Skeletal muscle tissue (tissue), 4 donors: ENCODE measurements around the gene DENND6B. TPM values are rescaled to one million over a fixed set of nuclear protein-coding genes. Genes with fewer than 3 reads are reported as not detected.

Source experiments
- H3K27ac ChIP-seq: one replicate; pipeline ENCODE4 v1.7.0; 2013; ENCODE audit warnings: mild to moderate bottlenecking, low read depth, low read length, inconsistent platforms
- H3K27me3 ChIP-seq, 3 donors: one replicate each; pipeline ENCODE4 v1.7.0; 2013; ENCODE audit warnings: low read length in 3 of 3; ENCODE audit not compliant: control insufficient read depth in 3 of 3, insufficient read depth in 3 of 3
- H3K36me3 ChIP-seq, 3 donors: one replicate each; pipeline ENCODE4 v1.7.0; 2013; ENCODE audit warnings: low read length in 3 of 3; ENCODE audit not compliant: control insufficient read depth in 3 of 3, insufficient read depth in 3 of 3
- H3K4me1 ChIP-seq, 3 donors: one replicate each; pipeline ENCODE4 v1.7.0; 2013; ENCODE audit warnings: low read length in 3 of 3, mild to moderate bottlenecking in 3 of 3; ENCODE audit not compliant: control insufficient read depth in 3 of 3, insufficient read depth in 3 of 3
- H3K4me3 ChIP-seq, 3 donors: one replicate each; pipeline ENCODE4 v1.7.0; 2013; ENCODE audit warnings: low read length in 3 of 3
- H3K9ac ChIP-seq, 3 donors: one replicate each; pipeline ENCODE4 v1.7.0; 2013; ENCODE audit warnings: low read length in 3 of 3, mild to moderate bottlenecking in 3 of 3, moderate library complexity in 2 of 3, low read depth in 1 of 3
- H3K9me3 ChIP-seq, 3 donors: one replicate each; pipeline ENCODE4 v1.7.0; 2013; ENCODE audit warnings: low read length in 3 of 3; ENCODE audit not compliant: control insufficient read depth in 3 of 3
- total RNA-seq: library from RNA; depleted of rRNA; stranded (reverse); fragments of >200 nt; gene quantifications from one replicate; pipeline ENCODE4 v1.2.3, GENCODE V29; 2014
- donor health status: Osteomylitis.

DENND6B gene
- total RNA-seq, 1 donor from 2014 or later, result 1.0 TPM

DNA sequence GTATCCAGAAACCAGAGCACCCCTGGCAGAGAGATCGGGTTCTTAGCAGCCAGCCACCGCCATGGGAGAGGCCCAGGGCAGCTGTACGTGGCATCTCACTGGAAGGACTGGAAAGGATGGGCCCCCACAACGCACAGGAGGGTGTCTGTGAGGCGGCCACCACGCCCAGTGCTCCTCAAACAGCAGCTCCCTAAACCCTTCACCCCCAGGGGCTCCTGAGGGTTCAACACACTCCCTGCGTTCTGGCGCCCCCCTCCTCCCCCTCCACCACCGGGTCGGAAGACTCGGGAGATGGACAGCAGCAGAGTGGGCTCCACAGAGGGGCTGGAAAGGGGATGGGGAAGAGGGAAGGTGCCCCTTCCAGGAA, 66.4 kb downstream of the DENND6B start:
- H3K4me3 ChIP-seq, result peak overlapping the region; percentile 69 to 80 (median 78)
- H3K36me3 ChIP-seq, result peaks cover 6 to 12% (median 9%) of the 10 kb centered on the region in 3 donors
- H3K9ac ChIP-seq, result peak overlapping the region; percentile 84 to 91 (median 87)
- peak overlapping the region; percentile 92 for H3K27ac ChIP-seq
- H3K9me3 ChIP-seq, result no peaks in the 10 kb centered on the region
- no peaks in the 10 kb centered on the region for H3K27me3 ChIP-seq
- peaks cover 49 to 64% (median 61%) of the 10 kb centered on the region in 3 donors for H3K4me1 ChIP-seq

DNA sequence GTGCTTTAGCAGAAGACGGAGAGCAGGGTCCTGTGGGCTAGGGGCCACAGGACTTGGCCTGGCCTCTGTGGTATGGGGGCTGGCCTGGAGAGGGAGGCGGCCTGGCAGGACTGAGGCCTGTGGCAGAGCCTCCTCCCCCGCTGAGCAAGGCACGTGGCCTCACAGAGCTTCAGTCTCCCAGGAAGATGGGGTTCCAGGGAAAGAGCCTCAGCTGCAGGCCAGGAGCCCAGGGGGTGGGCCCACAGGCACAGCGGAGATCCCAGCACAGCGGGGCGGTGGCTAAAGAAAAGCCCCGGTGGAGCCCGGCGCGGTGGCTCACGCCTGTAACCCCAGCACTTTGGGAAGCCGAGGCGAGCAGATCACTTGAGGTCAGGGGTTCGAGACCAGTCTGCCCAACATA, 67.5 kb downstream of the DENND6B start:
- peaks cover 49 to 64% (median 61%) of the 10 kb centered on the region in 3 donors for H3K4me1 ChIP-seq
- H3K27ac ChIP-seq, result peak overlapping the region; percentile 100
- H3K4me3 ChIP-seq, result peak overlapping the region in 2 of 3 donors; percentile 27 to 35
- H3K27me3 ChIP-seq, result no peaks in the 10 kb centered on the region
- peaks cover 12 to 17% (median 17%) of the 10 kb centered on the region in 3 donors for H3K36me3 ChIP-seq
- H3K9ac ChIP-seq, result peak overlapping the region; percentile 74 to 89 (median 86)
- H3K9me3 ChIP-seq, result no peaks in the 10 kb centered on the region

Other genes starting within 250 kb of the DENND6B start
- gene MLC1, start 241.6 kb downstream of the DENND6B start, total RNA-seq, result 0.52 TPM
- gene MOV10L1, start 237.0 kb downstream of the DENND6B start, total RNA-seq, result 2.1 TPM
- gene PANX2, start 156.3 kb downstream of the DENND6B start, total RNA-seq, result not detected
- 4.7 TPM for gene TRABD, start 141.1 kb downstream of the DENND6B start, total RNA-seq
- 4.7 TPM for gene SELENOO, start 126.0 kb downstream of the DENND6B start, total RNA-seq
- gene TUBGCP6, start 82.0 kb downstream of the DENND6B start, total RNA-seq, result 17.2 TPM
- gene HDAC10, start 75.7 kb downstream of the DENND6B start, total RNA-seq, result 8.9 TPM
- gene MAPK12, start 65.3 kb downstream of the DENND6B start, total RNA-seq, result 18.8 TPM
- gene MAPK11, start 56.6 kb downstream of the DENND6B start, total RNA-seq, result 3.1 TPM
- 48.5 TPM for gene PLXNB2, start 19.4 kb downstream of the DENND6B start, total RNA-seq
- gene PPP6R2, start 16.3 kb upstream of the DENND6B start, total RNA-seq, result 28.2 TPM
- 30.8 TPM for gene SBF1, start 148.0 kb upstream of the DENND6B start, total RNA-seq
- gene ADM2, start 154.5 kb upstream of the DENND6B start, total RNA-seq, result under 0.01 TPM
- gene MIOX, start 159.8 kb upstream of the DENND6B start, total RNA-seq, result not detected
- gene LMF2, start 180.7 kb upstream of the DENND6B start, total RNA-seq, result 12.5 TPM
- 34.4 TPM for gene NCAPH2, start 181.2 kb upstream of the DENND6B start, total RNA-seq
- 0.52 TPM for gene SCO2, start 198.6 kb upstream of the DENND6B start, total RNA-seq
- gene TYMP, start 203.0 kb upstream of the DENND6B start, total RNA-seq, result 8.9 TPM
- gene KLHDC7B, start 218.9 kb upstream of the DENND6B start, total RNA-seq, result not detected
- gene SYCE3, start 235.9 kb upstream of the DENND6B start, total RNA-seq, result not detected